MCF 10A (cell line): Measurements from ENCODE around the gene FAM181A. TPM values are rescaled to one million over a fixed set of nuclear protein-coding genes. Genes with fewer than 3 reads are reported as not detected.

Experiments used
- BruUV-seq: library from RNA; stranded (reverse); fragments of 400-500 nt; replicated peaks from 2 replicates; lab custom pipeline; 2021; lab: Mats Ljungman, UMichigan
- CTCF ChIA-PET: fragments of 300-600 bp; sonication (Branson Sonifier 250); formaldehyde crosslinking; extraction: SDS; loops from one replicate; lab custom pipeline; 2021; ENCODE audit warnings: antibody characterized with exemption, inconsistent platforms; lab: Yijun Ruan, JAX
- POLR2A ChIA-PET: fragments of 300-600, 350-650 bp; sonication (Branson Sonifier 250); formaldehyde crosslinking; extraction: SDS; loops from one replicate; lab custom pipeline; 2020; ENCODE audit warnings: antibody characterized with exemption, inconsistent platforms; lab: Yijun Ruan, JAX
- DNase-seq: peaks from one replicate; pipeline ENCODE4 v3.0.0-alpha.2; 2018; ENCODE audit not compliant: unreplicated experiment
- H3K27ac Mint-ChIP-seq: one replicate; pipeline ENCODE4 v1.8.0; 2022; ENCODE audit warnings: mild to moderate bottlenecking, low read depth, mixed read lengths; ENCODE audit not compliant: unreplicated experiment
- H3K27me3 Mint-ChIP-seq: one replicate; pipeline ENCODE4 v1.8.0; 2022; ENCODE audit warnings: mixed read lengths; ENCODE audit not compliant: insufficient read depth, unreplicated experiment
- H3K36me3 Mint-ChIP-seq: one replicate; pipeline ENCODE4 v1.8.0; 2022; ENCODE audit warnings: mild to moderate bottlenecking, moderate library complexity, mixed read lengths; ENCODE audit not compliant: insufficient read depth, unreplicated experiment
- H3K4me1 Mint-ChIP-seq: one replicate; pipeline ENCODE4 v1.8.0; 2022; ENCODE audit warnings: mixed read lengths; ENCODE audit not compliant: insufficient read depth, unreplicated experiment
- H3K4me3 Mint-ChIP-seq: one replicate; pipeline ENCODE4 v1.8.0; 2022; ENCODE audit warnings: mild to moderate bottlenecking, moderate library complexity, mixed read lengths; ENCODE audit not compliant: unreplicated experiment
- H3K9me3 Mint-ChIP-seq: one replicate; pipeline ENCODE4 v1.8.0; 2022; ENCODE audit warnings: mixed read lengths; ENCODE audit not compliant: unreplicated experiment
- intact Hi-C: fragments of 100-400 bp; cut with micrococcal nuclease; formaldehyde crosslinking; loops from 2 replicates; pipeline ENCODE4 v1.14.1; 2022
- total RNA-seq: library from RNA; stranded (reverse); gene quantifications from 2 replicates; pipeline ENCODE4 v1.2.3, GENCODE V29; 2022
- TF ChIP-seq, protein P1 (sequence below): fragments of 200-600 bp; IDR thresholded peaks from one replicate; pipeline ENCODE4 v1.8.0; 2022; ENCODE audit warnings: antibody characterized with exemption, mild to moderate bottlenecking; ENCODE audit not compliant: unreplicated experiment

FAM181A gene
- total RNA-seq, 1 experiment from 2014 or later, result not detected

DNA sequence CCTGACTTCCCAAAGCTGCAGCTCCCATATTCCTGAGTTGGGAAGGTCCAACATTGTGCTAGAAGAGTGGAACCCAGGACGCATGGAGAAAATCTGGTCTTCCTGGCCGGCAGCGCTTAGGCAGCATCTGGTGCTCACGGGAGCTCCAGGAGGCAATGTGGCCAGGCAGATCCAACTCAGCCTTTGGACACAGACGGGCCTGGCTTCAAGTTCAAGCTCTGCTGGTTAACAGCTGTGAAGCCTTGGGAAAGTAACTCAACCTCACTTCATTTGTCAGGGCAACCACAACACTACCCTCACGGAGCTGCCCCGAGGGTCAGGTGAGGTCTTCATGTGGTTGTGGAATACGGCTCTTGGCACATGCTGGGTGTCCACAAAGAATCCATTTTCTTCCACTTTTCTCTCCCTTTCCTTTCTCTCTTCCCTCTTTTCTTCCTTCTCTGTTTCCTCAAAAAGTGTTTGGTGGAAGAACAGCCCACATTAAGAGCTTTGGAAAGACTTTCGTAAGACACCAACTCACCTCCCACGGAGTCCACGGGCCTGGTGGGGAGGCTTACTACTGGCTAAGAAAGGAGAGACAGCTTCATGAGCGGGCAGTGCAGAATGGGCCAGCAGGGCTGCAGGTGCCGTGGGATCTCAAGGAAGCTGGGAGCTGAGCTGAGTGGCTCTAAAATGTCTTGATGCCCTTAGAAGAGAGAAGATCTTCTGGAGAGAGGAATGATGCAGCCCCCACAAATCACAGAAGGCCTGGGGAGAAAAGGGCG, 2.4 kb upstream of the FAM181A start:
- ChIA-PET POLR2A (no interaction called here), CTCF (interaction anchor here (0.7 to 1.3 kb wide), 4 partner anchors 11 to 1593 kb away, joined by 3 to 4 read pairs (median 3); no protein-coding TSS in a partner anchor)
- no peak for DNase-seq
- H3K9me3 Mint-ChIP-seq, result peaks cover 3% of the 10 kb centered on the region
- no peaks in the 10 kb centered on the region for H3K27me3 Mint-ChIP-seq
- H3K27ac Mint-ChIP-seq, result no peak overlapping the region
- no peaks in the 10 kb centered on the region for H3K4me1 Mint-ChIP-seq
- intact Hi-C loops, result no loop called here
- BruUV-seq, result no TSS peak
- TF ChIP-seq, protein P1, sequence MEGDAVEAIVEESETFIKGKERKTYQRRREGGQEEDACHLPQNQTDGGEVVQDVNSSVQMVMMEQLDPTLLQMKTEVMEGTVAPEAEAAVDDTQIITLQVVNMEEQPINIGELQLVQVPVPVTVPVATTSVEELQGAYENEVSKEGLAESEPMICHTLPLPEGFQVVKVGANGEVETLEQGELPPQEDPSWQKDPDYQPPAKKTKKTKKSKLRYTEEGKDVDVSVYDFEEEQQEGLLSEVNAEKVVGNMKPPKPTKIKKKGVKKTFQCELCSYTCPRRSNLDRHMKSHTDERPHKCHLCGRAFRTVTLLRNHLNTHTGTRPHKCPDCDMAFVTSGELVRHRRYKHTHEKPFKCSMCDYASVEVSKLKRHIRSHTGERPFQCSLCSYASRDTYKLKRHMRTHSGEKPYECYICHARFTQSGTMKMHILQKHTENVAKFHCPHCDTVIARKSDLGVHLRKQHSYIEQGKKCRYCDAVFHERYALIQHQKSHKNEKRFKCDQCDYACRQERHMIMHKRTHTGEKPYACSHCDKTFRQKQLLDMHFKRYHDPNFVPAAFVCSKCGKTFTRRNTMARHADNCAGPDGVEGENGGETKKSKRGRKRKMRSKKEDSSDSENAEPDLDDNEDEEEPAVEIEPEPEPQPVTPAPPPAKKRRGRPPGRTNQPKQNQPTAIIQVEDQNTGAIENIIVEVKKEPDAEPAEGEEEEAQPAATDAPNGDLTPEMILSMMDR, result no peak
- no peak overlapping the region for H3K4me3 Mint-ChIP-seq
- no peaks in the 10 kb centered on the region for H3K36me3 Mint-ChIP-seq

DNA sequence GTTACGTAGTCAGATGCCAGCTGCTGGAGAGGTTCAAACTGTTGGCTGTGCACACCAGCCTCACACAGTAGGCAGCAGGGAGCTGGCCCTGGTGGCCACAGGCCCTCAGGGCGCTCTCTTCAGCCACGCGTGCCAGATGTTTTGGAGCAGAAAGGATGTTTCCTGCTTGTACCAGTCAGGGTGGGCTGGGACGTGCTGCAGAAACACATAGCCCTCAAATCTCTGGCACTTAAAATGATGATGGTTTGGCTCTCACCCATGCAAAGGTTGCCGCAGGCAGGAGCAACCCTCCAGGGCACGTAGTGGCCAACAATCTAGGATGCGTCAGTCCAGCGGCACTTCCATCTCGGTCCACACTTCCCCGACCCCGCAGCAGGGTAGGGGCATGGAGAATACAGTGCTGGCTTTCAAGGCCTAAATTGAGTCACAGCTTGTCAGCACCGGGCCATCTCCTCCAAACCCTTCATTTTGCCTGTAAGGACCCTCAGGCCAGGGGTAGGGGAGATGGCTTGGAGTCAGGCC, 1.7 kb upstream of the FAM181A start:
- Mint-ChIP-seq H3K36me3 (no peaks in the 10 kb centered on the region), H3K4me1 (no peaks in the 10 kb centered on the region), H3K27me3 (no peaks in the 10 kb centered on the region), H3K9me3 (no peaks in the 10 kb centered on the region), H3K4me3 (no peak overlapping the region), H3K27ac (no peak overlapping the region)
- ChIA-PET POLR2A (no interaction called here), CTCF (interaction anchor here (0.9 to 1.1 kb wide), 2 partner anchors 10 to 1593 kb away, joined by 3 read pairs; no protein-coding TSS in a partner anchor)
- BruUV-seq, result no TSS peak
- intact Hi-C loops, result no loop called here
- DNase-seq, result no peak
- TF ChIP-seq, protein P1, result no peak

- intact Hi-C loops, result no loop called here
- H3K36me3 Mint-ChIP-seq, result no peaks in the 10 kb centered on the region
- no peak for DNase-seq
- no peak overlapping the region for H3K27ac Mint-ChIP-seq
- H3K4me3 Mint-ChIP-seq, result no peak overlapping the region
- TF ChIP-seq, protein P1, result no peak
- POLR2A ChIA-PET, result no interaction called here
- H3K4me1 Mint-ChIP-seq, result no peaks in the 10 kb centered on the region
- no peaks in the 10 kb centered on the region for H3K27me3 Mint-ChIP-seq
- CTCF ChIA-PET, result no interaction called here
- no peaks in the 10 kb centered on the region for H3K9me3 Mint-ChIP-seq
- no TSS peak for BruUV-seq
Observed at GRCh38 chr14:93926245-93926872, 785 bp upstream of the FAM181A start.

DNA sequence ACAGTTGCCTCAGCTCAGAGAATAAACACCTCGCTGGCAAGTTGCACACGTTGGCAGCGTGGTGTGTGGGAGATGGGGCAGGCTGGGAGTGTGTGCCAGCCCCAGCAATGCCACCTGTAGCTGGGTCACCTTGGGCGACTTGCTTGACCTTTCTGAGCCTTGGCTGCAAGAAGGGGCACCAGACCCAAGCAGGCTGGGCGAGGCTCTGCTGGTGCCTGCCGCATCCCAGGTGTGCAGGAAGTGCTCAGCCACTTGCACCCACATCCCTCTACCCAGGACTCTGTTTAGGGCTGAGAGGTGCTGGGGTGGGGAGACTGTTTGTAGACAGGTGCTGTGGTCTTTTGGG, 629 bp downstream of the FAM181A start:
- Mint-ChIP-seq H3K4me3 (no peak overlapping the region), H3K4me1 (no peaks in the 10 kb centered on the region), H3K27me3 (no peaks in the 10 kb centered on the region), H3K9me3 (no peaks in the 10 kb centered on the region), H3K27ac (no peak overlapping the region), H3K36me3 (no peaks in the 10 kb centered on the region)
- TF ChIP-seq, protein P1, result no peak
- DNase-seq, result no peak
- intact Hi-C loops, result no loop called here
- CTCF ChIA-PET, result no interaction called here
- BruUV-seq, result no TSS peak
- POLR2A ChIA-PET, result no interaction called here
